ENCODE measurements around the gene HSP90AA1. TPM values are rescaled to one million over a fixed set of nuclear protein-coding genes. Genes with fewer than 3 reads are reported as not detected.
"Not testable (repeated sequence)": the region's sequence is repeated elsewhere in the genome, so short reads cannot be mapped to it uniquely, and the experiment has no call there.

HSP90AA1 gene
- total RNA-seq, 2 donors from 2014 or later = 423 to 540 TPM

GRCh38 chr14:102116361-102117180 is 29.7 kb upstream of the HSP90AA1 start:
- no peaks in the 10 kb centered on the region for H3K4me1 ChIP-seq (replicated peaks)
- H3K36me3 ChIP-seq = no peaks in the 10 kb centered on the region
- H3K4me3 ChIP-seq = no peak overlapping the region
- no peak overlapping the region for H3K27ac ChIP-seq
- H3K27me3 ChIP-seq (replicated peaks; ENCODE audit: insufficient read depth) = no peaks in the 10 kb centered on the region
- TF ChIP-seq POLR2A (IDR thresholded peaks at IDR 0.05) = no peak
- no peaks in the 10 kb centered on the region for H3K9me3 ChIP-seq
- WGBS = 96% methylated on average over 13 of the region's 13 CpGs
- DNase-seq (ENCODE audit: low spot score) = no peak
- intact Hi-C loops (cut with DNase I) = no loop called here

- Histone ChIP-seq H3K4me1 (replicated peaks) (no peaks in the 10 kb centered on the region), H3K27ac (no peak overlapping the region), H3K4me3 (no peak overlapping the region), H3K36me3 (no peaks in the 10 kb centered on the region), H3K27me3 (replicated peaks; ENCODE audit: insufficient read depth) (no peaks in the 10 kb centered on the region), H3K9me3 (no peaks in the 10 kb centered on the region)
- no peak for TF ChIP-seq CTCF (IDR thresholded peaks at IDR 0.05)
- TF ChIP-seq POLR2A (IDR thresholded peaks at IDR 0.05) = no peak
- no peak for TF ChIP-seq POLR2AphosphoS5 (IDR thresholded peaks at IDR 0.05)
- DNase-seq (ENCODE audit: low spot score) = no peak
- intact Hi-C loops (cut with DNase I) = no loop called here
- 92% methylated on average over 3 of the region's 3 CpGs for WGBS
These were observed 24.3 kb upstream of the HSP90AA1 start for GRCh38 chr14:102111101-102111500.

- 95% methylated on average over 1 of the region's 1 CpG for WGBS
- DNase-seq (ENCODE audit: low spot score); H3K36me3 ChIP-seq; H3K27me3 ChIP-seq (replicated peaks; ENCODE audit: insufficient read depth); H3K4me3 ChIP-seq; intact Hi-C loops (cut with DNase I); H3K27ac ChIP-seq; H3K4me1 ChIP-seq (replicated peaks); H3K9me3 ChIP-seq: not testable (repeated sequence)
These were observed 22.5 kb upstream of the HSP90AA1 start for GRCh38 chr14:102109332-102109731.

- Histone ChIP-seq H3K4me3 (no peak overlapping the region), H3K4me1 (replicated peaks) (no peaks in the 10 kb centered on the region), H3K27ac (no peak overlapping the region), H3K9me3 (no peaks in the 10 kb centered on the region), H3K27me3 (replicated peaks; ENCODE audit: insufficient read depth) (no peaks in the 10 kb centered on the region), H3K36me3 (no peaks in the 10 kb centered on the region)
- no peak for DNase-seq (ENCODE audit: low spot score)
- intact Hi-C loops (cut with DNase I) = no loop called here
- 79% methylated on average over 4 of the region's 4 CpGs for WGBS
- TF ChIP-seq CTCF (IDR thresholded peaks at IDR 0.05) (no peak), POLR2A (IDR thresholded peaks at IDR 0.05) (no peak), POLR2AphosphoS5 (IDR thresholded peaks at IDR 0.05) (no peak)
These were observed 18.5 kb upstream of the HSP90AA1 start for GRCh38 chr14:102105369-102105768.

- H3K4me1 ChIP-seq (replicated peaks) = no peaks in the 10 kb centered on the region
- TF ChIP-seq POLR2AphosphoS5 (IDR thresholded peaks at IDR 0.05) (no peak), CTCF (IDR thresholded peaks at IDR 0.05) (no peak), POLR2A (IDR thresholded peaks at IDR 0.05) (no peak)
- 95% methylated on average over 10 of the region's 10 CpGs for WGBS
- no peaks in the 10 kb centered on the region for H3K9me3 ChIP-seq
- intact Hi-C loops (cut with DNase I) = no loop called here
- no peaks in the 10 kb centered on the region for H3K27me3 ChIP-seq (replicated peaks; ENCODE audit: insufficient read depth)
- no peaks in the 10 kb centered on the region for H3K36me3 ChIP-seq
- DNase-seq (ENCODE audit: low spot score) = no peak
- no peak overlapping the region for H3K27ac ChIP-seq
- H3K4me3 ChIP-seq = no peak overlapping the region
These were observed 16.3 kb upstream of the HSP90AA1 start for GRCh38 chr14:102103062-102103695.
